ENCODE measurements around the gene SLC22A23.

GRCh38 chr6:3421143-3421542, 35.7 kb downstream of the SLC22A23 start:
- TF ChIP-seq CTCF (IDR thresholded peaks at IDR 0.05; ENCODE audit: low read depth, low read length) (no peak), EZH2phosphoT487 (IDR thresholded peaks at IDR 0.05; ENCODE audit: low read depth) (no peak)

All from OCI-LY3 (cell line).